ENCODE data around the gene RANBP3. TPM values are rescaled to one million over a fixed set of nuclear protein-coding genes. Genes with fewer than 3 reads are reported as not detected.
A peak's percentile ranks its signal among the peaks of the same experiment; 100 is the strongest.

The RANBP3 gene
- total RNA-seq, 3 donors from 2014 or later: 54.4 to 66.2 (median 64.9) TPM

DNA sequence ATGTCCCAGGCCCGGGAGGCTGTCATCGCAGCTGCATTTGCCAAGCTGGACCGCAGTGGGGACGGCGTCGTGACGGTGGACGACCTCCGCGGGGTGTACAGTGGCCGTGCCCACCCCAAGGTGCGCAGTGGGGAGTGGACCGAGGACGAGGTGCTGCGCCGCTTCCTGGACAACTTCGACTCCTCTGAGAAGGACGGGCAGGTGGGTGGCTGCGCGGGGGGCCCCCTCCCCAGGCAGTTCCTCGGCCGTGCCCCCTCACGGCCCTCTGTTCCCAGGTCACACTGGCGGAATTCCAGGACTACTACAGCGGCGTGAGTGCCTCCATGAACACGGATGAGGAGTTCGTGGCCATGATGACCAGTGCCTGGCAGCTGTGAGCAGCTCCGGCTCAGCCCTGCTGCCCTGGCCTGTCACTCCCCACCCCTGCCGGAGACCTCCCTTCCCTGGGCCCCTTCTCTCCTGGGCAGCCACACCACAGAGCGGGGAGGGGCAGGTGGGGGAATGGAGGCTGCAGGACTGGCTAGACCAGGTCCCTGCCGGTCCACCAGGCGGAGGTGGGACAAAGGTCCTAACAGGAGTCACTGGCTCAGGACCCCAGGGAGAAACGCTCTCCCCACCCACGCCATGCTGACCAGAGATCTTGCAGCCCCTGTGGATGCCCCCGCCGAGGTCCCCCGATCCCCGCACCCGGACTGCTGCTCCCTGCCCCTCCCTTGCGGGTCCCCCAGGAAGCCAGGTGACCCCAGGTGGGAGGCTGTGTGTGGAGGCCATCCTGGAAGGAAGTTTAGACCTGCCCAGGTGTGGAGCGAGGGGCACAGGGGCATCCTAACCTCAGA is 62.8 kb downstream of the RANBP3 start:
- Histone ChIP-seq H3K36me3 (no peaks in the 10 kb centered on the region), H3K4me3 (peak overlapping the region; percentile 0 to 44 (median 18)), H3K27ac (peak overlapping the region; percentile 67 to 72), H3K4me1 (peaks cover 12 to 17% of the 10 kb centered on the region in 2 donors), H3K9me3 (no peaks in the 10 kb centered on the region), H3K27me3 (no peaks in the 10 kb centered on the region)
- intact Hi-C loops (cut with DNase I; ENCODE audit: low total_unique reads): loop anchor here (5.0 kb wide), 1 partner anchor 832 kb away; no protein-coding TSS in a partner anchor
- peak in 1 of 2 donors; percentile 73 for DNase-seq (ENCODE audit: low spot score in 2 of 2)
- no peak for TF ChIP-seq POLR2AphosphoS5 (IDR thresholded peaks at IDR 0.05)
- TF ChIP-seq, protein P1, sequence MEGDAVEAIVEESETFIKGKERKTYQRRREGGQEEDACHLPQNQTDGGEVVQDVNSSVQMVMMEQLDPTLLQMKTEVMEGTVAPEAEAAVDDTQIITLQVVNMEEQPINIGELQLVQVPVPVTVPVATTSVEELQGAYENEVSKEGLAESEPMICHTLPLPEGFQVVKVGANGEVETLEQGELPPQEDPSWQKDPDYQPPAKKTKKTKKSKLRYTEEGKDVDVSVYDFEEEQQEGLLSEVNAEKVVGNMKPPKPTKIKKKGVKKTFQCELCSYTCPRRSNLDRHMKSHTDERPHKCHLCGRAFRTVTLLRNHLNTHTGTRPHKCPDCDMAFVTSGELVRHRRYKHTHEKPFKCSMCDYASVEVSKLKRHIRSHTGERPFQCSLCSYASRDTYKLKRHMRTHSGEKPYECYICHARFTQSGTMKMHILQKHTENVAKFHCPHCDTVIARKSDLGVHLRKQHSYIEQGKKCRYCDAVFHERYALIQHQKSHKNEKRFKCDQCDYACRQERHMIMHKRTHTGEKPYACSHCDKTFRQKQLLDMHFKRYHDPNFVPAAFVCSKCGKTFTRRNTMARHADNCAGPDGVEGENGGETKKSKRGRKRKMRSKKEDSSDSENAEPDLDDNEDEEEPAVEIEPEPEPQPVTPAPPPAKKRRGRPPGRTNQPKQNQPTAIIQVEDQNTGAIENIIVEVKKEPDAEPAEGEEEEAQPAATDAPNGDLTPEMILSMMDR (IDR thresholded peaks at IDR 0.05): peak in 1 of 3 donors; percentile 24

DNA sequence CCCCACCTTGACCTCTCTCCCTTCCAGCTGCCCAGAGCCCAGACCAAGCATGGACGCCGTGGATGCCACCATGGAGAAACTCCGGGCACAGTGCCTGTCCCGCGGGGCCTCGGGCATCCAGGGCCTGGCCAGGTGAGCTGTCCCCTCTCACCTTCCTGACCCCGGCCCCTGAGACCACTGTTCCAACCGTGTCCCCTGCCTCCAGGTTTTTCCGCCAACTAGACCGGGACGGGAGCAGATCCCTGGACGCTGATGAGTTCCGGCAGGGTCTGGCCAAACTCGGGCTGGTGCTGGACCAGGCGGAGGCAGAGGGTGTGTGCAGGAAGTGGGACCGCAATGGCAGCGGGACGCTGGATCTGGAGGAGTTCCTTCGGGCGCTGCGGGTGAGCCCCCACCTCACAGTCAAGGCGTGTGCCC is 63.6 kb downstream of the RANBP3 start:
- TF ChIP-seq, protein P1 (IDR thresholded peaks at IDR 0.05): no peak
- no peak for TF ChIP-seq POLR2AphosphoS5 (IDR thresholded peaks at IDR 0.05)
- TF ChIP-seq POLR2A (IDR thresholded peaks at IDR 0.05): no peak
- no peak for DNase-seq (ENCODE audit: low spot score in 2 of 2)
- Histone ChIP-seq H3K27ac (peak overlapping the region; percentile 67 to 72), H3K9me3 (no peaks in the 10 kb centered on the region), H3K4me1 (peaks cover 12 to 17% of the 10 kb centered on the region in 2 donors), H3K36me3 (no peaks in the 10 kb centered on the region), H3K27me3 (no peaks in the 10 kb centered on the region), H3K4me3 (peak overlapping the region; percentile 0 to 44 (median 18))
- intact Hi-C loops (cut with DNase I; ENCODE audit: low total_unique reads): loop anchor here (5.0 kb wide), 1 partner anchor 833 kb away; no protein-coding TSS in a partner anchor

DNA sequence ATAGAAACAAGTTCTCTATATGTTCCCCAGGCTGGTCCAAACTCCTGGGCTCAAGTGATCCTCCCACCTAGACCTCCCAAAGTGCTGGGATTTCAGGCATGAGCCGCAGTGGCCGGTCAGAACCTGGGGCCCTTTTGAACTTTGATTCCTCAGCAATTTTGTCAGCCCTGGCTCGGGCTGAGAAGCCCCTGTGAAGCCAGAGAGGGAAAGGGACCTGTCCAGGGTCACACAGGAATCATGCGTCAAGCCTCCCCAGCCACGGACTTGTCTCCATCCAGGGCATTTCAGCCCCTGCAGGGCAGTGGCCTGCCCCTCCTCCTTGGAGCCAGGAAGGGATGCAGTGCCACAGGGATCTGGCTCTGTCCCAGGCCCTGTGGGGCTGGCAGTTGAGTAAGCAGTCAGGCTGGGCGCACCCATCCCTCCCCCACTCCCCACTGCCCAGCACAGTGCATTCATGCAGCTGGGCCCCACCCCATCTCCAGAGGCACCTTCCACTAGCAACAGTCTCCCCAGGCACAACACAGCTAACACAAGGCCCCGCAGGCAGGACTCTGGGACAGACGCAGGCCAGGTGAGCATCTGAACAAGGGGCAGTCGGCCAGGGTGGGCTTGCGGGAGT is 64.1 kb downstream of the RANBP3 start, which contains the start of gene CAPS:
CAPS (plus strand) TSS at position 516 of the 619 bp plus-strand sequence. CDS start 153 bp downstream, outside the sequence.
- intact Hi-C loops (cut with DNase I; ENCODE audit: low total_unique reads): loop anchor here (5.0 kb wide), 1 partner anchor 833 kb away; no protein-coding TSS in a partner anchor
- Histone ChIP-seq H3K27me3 (no peaks in the 10 kb centered on the region), H3K27ac (peak within 1 kb of the TSS; percentile 67 to 72), H3K9me3 (no peaks in the 10 kb centered on the region), H3K4me3 (peak within 1 kb of the TSS; percentile 0 to 44 (median 18)), H3K36me3 (no peaks in the 10 kb centered on the region), H3K4me1 (peaks cover 12 to 17% of the 10 kb centered on the region in 2 donors)
- DNase-seq (ENCODE audit: low spot score in 2 of 2): peak; percentile 37 to 63
- TF ChIP-seq POLR2A (IDR thresholded peaks at IDR 0.05) (no peak), POLR2AphosphoS5 (IDR thresholded peaks at IDR 0.05) (no peak)
- TF ChIP-seq, protein P1 (IDR thresholded peaks at IDR 0.05): no peak

DNA sequence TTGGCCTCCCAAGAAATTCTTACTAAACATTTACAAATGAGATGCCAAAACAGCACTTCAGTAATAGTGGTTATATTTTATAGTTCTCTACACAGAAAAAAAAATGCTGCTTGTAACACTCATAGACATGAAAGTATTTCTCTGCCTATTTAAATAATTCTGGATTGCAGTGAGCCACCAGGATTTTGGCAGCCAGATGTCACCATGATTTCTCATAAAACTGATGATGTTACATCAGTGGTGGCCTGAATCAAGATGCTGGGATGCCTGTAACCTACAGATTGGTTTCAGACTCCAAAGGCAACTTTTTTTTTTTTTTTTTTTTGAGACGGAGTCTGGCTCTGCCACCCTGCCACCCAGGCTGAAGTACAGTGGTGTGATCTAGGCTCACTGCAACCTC is 66.6 kb downstream of the RANBP3 start:
- DNase-seq (ENCODE audit: low spot score in 2 of 2): no peak
- Histone ChIP-seq H3K9me3 (no peaks in the 10 kb centered on the region), H3K27me3 (no peaks in the 10 kb centered on the region), H3K36me3 (no peaks in the 10 kb centered on the region), H3K4me1 (peaks cover 10 to 17% of the 10 kb centered on the region in 2 donors), H3K27ac (no peak overlapping the region), H3K4me3 (no peak overlapping the region)
- TF ChIP-seq POLR2A (IDR thresholded peaks at IDR 0.05): no peak
- TF ChIP-seq, protein P1 (IDR thresholded peaks at IDR 0.05): no peak
- no peak for TF ChIP-seq POLR2AphosphoS5 (IDR thresholded peaks at IDR 0.05)
- intact Hi-C loops (cut with DNase I; ENCODE audit: low total_unique reads): loop anchor here (5.0 kb wide), 1 partner anchor 836 kb away; no protein-coding TSS in a partner anchor

DNA sequence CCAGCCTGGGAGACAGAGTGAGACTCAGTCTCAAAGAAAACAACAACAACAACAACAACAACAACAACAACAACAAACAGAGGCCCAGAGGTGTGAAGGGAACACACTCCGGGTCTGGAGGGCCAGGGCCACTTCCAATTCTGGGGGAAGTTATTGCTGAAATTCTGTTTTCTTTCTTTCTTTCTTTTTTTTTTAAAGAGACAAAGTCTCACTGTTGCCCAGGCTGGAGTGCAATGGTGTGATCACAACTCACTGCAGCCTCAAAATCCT is 67.4 kb downstream of the RANBP3 start:
- Histone ChIP-seq H3K4me3 (no peak overlapping the region), H3K27me3 (no peaks in the 10 kb centered on the region), H3K36me3 (no peaks in the 10 kb centered on the region), H3K27ac (peak overlapping the region; percentile 36 to 37), H3K9me3 (no peaks in the 10 kb centered on the region), H3K4me1 (peaks cover 2 to 17% of the 10 kb centered on the region in 2 donors)
- no peak for TF ChIP-seq POLR2A (IDR thresholded peaks at IDR 0.05)
- TF ChIP-seq POLR2AphosphoS5 (IDR thresholded peaks at IDR 0.05): no peak
- TF ChIP-seq, protein P1 (IDR thresholded peaks at IDR 0.05): no peak
- intact Hi-C loops (cut with DNase I; ENCODE audit: low total_unique reads): loop anchor here (5.0 kb wide), 1 partner anchor 837 kb away; no protein-coding TSS in a partner anchor
- no peak for DNase-seq (ENCODE audit: low spot score in 2 of 2)
